Stimulated activated CD4-positive, alpha-beta T cell treated with anti-CD3 and anti-CD28 coated beads, Interleukin-12 subunit alpha, Interleukin-12 subunit beta, amount 100 ng/mL, for 48 hours (primary cell): ENCODE measurements around the gene SRA1.
A peak's percentile ranks its signal among the peaks of the same experiment; 100 is the strongest.

Experiments used
- DNase-seq, 3 donors: peaks; one replicate each; pipeline ENCODE4 v3.0.0-alpha.2; 2020; ENCODE audit warnings: low read depth in 2 of 3, low spot score in 1 of 3

Gene SRA1

DNA sequence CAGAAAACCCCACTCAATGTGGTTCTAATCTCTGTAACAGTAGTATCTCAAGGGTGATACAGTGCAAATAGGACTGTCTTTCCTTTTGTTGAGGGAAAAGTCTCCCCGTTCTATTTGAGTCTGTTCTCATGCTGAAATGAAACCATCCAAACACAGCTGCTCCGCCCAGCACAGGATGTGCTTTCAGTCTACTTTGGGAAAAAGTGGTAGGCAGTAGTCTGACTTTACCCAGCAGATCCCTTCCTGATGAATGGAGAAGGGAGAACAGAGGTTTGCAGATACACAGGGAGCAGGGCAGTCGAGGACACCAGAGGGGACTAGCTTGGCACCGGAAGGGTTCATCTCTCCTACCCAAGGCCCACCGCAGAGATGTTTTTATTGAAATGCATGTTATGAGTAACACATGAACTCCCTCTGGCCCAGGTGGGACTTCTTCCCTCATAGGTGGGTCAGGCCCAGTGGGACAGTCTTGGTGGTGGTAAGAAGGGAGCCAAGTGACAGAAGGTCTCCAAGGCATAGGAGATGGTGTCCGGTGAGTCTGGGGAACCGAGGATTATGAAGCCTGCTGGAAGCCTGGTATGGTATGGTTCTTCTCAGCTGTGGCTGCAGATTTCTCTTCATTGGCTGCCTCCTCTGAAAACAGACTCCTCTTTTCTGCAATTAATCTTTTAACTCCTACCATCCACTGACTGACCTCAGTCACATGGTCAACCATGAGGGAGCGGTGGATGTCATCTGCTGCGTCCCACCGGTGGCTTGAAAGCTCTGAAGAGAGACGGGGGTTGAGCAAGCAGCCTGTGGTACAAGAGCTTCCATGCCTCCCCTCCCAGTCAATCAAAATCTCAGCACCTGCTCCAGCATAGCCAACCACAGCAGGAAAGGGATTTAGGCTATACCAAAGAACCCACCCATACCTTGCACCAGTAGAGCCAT, 6.9 kb downstream of the SRA1 start:
- DNase-seq, result no peak

- DNase-seq, result no peak
Measured at GRCh38 chr5:140549237-140550144, 7.8 kb downstream of the SRA1 start.

DNA sequence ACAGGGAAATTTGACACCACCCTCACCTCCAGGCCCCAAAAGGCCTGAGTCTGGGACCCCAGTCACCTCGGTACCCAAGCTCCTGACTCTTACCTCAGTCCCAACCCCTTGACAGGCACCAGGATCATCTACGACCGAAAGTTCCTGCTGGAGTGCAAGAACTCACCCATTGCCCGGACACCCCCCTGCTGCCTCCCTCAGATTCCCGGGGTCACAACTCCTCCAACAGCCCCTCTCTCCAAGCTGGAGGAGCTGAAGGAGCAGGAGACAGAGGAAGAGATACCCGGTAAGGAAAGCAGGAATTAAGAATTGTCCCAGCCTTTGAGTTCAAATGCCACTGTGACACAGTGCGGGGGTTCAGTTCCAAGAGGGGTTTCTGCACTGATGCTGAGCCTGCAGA, 8.5 kb downstream of the SRA1 start:
- DNase-seq, result no peak

DNA sequence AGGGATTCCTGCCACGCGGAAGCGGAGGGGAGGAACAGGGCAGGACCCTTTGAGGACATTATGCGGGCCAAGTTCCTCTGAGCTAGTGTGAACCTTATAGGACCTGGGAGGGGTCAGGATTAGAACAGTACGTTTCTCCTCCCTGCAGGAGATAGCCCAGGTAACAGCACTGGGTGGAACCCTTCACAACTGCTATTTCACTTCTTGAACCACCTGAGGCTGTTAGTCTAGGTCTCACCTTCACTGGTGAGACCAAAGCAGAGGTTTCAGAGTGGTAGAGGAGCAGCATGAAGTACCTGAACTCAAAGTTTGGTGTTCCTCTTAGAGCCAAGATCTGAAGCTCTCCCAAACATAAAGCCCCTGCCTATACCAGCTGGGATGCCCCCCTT, 9.0 kb downstream of the SRA1 start:
- no peak for DNase-seq

- DNase-seq, result peak; percentile 75 to 83 (median 76)
Measured at GRCh38 chr5:140547508-140548299, 9.6 kb downstream of the SRA1 start, which contains the start of gene EIF4EBP3. EIF4EBP3 (plus strand) TSS chr5:140547662; CDS start chr5:140547738, 76 bp downstream.

- DNase-seq, result no peak
Measured at GRCh38 chr5:140546851-140547507, 10.3 kb downstream of the SRA1 start.

GRCh38 chr5:140545606-140546005, 11.7 kb downstream of the SRA1 start:
- no peak for DNase-seq

DNA sequence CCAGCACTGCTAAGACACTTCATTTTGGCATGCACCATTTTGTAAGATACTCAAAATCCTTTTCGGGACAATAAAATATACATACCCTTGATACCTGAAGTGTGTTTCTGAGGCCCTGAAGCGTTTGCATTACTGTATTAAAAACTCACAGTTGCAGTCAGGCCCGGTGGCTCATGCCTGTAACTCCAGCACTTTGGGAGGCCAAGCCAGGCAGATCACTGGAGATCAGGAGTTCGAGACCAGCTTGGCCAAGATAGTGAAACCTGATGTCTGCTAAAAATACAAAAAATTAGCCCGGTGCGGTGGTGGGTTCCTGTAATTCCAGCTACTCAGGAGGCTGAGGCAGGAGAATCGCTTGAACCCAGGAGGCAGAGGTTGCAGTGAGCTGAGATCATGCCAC, 12.3 kb downstream of the SRA1 start:
- DNase-seq, result no peak

- no peak for DNase-seq
Measured at GRCh38 chr5:140542972-140543371, 14.3 kb downstream of the SRA1 start.

DNA sequence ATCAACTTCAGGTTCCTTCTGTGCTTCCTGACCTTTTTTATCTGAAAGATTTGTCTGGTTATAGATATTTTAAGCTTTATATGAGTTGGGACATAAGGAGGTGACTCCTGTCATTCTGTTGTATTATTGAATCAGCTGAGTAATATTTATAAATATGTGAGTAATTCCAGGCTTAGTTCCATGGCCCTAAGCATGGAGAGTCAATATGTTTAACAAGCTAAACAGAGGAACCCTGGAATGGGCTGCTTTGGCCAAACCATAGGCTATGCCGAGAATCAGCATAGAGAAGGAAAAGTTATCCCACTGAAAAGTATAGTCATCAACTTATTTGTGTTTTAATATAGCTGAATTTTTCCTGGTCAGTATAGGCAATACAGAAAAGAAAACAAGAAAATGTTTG, 17.0 kb downstream of the SRA1 start:
- DNase-seq, result no peak

GRCh38 chr5:140524003-140524402, 33.3 kb downstream of the SRA1 start:
- DNase-seq, result no peak

DNA sequence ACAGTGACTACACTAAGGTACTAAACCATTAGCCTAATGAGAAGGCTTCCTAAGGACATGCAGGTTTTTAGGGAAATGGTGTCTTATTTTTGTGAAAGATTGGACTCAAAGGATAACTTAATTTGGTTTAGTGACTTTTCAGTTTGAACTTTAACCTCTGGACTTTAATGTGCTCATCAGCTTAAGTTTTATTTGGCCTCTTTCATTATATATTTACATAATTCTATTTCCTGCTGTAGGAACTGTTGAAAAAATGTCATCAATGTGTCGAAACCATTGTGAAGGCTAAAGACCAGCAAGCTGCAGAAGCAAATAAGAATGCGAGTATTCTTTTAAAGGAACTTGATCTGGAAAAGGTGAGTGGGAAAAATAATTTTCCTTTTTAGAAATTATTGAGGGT, 44.1 kb downstream of the SRA1 start:
- DNase-seq, result no peak

DNA sequence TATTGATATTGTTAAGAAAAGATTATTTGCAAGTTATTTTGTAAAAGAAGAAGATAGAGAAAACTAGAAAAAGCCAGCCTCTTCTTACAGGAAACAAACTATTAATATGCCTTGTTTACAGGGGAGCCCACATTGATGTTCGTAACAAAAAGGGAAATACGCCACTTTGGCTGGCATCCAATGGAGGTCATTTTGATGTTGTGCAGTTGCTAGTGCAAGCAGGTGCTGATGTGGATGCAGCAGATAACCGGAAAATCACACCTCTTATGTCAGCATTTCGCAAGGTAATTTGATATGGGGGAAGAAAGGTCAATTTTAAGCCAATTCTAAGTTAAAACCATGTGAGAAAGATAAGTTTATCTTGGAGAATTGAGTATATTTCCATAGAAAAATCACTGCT, 47.4 kb downstream of the SRA1 start:
- DNase-seq, result no peak

- DNase-seq, result no peak
Measured at GRCh38 chr5:140502834-140503233, 54.4 kb downstream of the SRA1 start.
